GM04504 (cell line): ENCODE results near the gene DNMT3L.
"Not testable (repeated sequence)": the region's sequence is repeated elsewhere in the genome, so short reads cannot be mapped to it uniquely, and the experiment has no call there.

Experiments used
- DNase-seq: peaks from one replicate; pipeline ENCODE4 v3.0.0-alpha.2; 2012; ENCODE audit warnings: low read depth

Gene DNMT3L

DNA sequence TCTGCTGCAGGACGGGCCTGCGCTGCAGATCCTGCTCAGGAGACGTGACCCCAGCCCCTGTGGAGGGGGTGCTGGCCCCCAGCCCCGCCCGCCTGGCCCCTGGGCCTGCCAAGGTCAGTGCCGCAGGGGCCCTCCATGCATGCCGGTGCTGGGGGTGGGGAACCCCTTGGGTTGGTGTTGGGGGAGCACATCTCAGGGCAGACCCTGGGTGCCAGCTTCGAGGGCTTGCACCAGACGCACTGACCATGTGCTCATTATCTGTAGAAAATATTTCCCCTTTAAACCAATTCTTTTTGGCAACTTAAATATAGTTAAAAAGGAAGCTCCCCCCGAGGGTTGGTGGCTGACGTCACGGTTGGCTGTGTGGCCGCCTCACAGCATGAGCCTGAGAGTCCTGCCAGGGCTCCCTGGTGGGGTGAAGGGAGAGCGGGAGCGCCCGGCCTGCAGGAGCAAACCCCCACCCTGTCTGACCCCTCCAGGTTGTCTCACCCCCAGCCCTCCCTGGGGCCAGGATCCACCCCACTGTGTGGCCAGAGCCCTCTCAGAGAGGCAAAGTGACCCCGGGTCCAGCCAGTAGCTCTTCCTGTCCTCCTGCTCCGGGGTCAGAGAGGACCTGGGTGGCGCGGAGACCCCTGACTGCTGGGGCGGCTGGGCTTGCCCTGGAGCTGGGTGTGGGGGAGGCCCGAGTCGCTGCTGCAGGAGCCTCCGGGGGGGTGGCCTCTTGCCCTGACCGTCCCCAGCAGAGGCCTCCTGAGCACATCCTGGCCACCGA lies 32.9 kb upstream of the DNMT3L start:
- no peak for DNase-seq

DNA sequence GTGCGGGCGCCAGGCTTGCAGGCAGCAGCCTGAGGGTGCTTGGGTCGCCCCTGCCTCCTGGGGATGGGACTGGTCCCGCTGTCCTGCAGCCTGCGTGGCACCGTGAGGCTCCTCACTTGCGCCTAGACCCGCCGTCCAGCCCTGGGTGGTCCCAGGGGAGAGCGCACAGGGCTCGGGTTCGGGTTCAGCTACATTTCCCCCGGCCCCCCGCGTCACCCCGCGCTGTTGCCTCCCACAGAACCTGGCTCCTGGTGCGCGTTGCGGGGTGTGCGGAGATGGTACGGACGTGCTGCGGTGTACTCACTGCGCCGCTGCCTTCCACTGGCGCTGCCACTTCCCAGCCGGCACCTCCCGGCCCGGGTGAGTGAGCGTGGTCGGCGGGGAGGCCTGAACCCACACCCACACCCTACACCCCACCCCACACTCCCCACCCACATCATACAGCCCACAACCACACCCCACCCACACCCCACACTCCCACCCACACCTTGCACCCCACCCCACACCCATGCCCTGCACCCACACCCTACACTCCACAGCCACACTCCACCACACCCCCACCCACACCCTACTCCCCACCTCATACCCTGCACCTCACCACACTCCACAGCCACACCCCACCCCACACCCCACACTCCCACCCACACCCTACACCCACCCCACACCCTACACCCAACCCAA lies 32.0 kb upstream of the DNMT3L start:
- DNase-seq = no peak

DNA sequence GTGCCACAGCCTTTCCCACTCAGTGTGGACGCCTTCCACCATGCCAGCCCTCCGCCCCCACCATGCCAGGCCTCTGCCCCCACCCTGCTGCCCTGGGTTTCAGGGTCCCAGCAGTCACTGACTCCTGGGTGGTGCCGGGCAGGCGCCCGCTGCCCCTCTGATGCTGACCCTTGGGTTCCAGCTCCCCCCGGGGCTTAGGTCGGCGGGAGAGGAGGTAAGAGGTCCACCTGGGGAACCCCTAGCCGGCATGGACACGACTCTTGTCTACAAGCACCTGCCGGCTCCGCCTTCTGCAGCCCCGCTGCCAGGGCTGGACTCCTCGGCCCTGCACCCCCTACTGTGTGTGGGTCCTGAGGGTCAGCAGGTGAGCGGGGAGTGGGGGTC lies 31.1 kb upstream of the DNMT3L start:
- no peak for DNase-seq

DNA sequence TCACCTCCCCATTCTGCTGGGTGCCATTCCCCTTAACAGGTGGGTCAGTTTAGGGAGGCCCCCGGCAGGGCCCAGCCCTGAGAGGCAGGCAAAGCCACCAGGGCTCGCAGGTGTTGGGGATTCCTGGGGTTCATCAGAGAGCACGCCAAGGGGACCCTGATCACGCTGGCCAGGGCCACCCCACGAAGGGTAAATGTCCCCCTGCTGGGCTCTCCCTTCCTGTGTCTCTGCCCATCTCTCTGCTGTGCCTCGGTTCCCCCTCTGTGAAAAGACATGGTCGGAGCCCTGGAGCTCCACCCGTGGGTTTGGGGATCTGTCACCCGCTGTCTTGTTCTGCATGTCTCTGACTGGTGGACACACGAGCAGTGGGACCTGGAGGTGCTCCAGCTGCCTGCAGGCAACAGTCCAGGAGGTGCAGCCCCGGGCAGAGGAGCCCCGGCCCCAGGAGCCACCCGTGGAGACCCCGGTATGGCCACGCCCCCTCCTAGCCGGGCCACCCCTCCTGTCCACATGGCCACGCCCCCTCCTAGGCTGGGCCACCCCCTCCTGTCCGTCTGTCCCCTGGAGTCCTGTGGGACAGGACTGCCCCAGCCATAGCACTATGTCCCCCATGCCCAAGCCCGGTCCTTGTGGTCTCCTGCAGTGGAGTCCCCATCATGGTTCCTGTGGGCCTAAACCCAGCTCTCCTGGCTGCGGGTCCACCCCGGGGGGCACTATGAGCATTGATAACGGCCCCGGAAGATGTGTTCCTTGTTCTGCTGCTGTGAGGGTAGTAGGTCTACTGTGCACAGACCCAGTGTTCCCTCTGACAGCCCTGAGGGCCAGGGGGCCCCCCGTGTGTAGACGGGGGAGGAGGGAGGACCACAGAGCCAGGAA lies 30.5 kb upstream of the DNMT3L start:
- no peak for DNase-seq

DNA sequence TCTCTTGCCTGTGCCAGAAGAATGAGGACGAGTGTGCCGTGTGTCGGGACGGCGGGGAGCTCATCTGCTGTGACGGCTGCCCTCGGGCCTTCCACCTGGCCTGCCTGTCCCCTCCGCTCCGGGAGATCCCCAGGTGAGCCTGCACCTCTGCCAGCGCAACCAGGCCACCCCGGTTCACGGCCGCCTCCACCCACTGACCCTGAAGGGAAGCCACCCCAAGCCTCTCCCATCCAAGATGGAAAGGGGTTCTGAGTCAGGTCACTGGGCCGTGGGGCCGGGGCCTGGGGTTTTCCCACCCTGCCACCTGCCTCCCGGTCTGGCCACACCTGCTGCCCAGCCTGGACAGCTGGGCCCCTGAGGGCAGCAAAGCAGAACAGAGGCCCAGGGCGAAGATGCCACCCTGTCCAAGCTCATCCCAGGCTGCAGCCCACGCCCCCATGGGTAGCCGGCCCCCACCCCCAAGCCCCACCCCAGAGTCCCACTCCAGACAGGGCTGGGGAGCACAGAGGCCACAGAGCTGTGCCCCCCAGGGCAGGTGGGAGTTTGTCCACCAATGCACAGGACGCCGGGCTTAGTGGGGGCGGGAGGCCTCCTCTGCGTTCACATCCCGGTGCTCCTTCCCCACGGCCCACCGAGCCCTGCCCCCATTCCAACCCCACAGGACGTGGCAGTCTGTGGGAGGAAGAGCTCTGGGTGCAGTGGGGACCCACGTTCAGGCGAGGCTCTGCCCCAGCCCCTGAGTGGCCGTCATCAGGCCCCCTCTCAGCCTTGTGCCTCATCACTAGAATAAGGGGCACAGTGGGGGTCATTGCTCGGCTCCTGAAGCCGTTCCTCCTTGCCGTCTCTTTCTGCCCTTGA lies 29.6 kb upstream of the DNMT3L start:
- DNase-seq = no peak

DNA sequence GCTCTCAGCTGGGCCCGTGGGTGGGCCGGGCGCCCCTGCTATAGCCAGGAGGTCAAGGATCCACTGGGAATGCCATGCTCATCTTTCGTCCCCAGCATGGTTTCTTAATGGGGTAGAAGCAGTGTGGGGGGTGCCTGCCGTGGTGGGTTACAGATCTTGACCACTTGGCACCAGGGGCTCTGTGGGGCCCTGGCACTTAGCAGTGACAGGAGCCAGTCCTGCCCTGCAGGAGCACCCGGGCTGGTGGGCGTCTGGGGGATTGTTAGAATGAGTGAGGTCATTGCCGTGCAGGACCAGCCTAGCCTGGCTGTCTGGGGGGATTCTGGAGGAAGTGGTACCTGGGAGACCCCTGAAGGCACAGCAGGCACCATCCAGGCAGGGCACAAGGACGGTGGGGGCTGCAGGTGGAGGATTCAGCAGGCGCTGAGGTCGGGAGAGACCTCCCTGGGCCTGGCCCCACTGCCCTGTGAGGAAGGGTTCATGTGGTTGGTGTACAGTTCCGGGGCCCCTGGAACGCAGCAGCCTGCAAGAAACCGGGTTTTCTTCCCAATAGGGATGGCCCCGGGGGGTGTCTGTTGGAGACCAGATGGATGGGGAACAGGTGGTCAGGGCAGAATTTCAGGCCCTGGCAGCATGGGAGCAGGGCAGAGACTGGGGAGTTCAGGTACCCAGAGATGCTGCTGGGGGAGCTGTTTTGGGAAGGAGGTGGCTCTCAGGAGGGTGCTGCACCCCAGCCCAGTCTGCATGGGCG lies 28.8 kb upstream of the DNMT3L start:
- no peak for DNase-seq

DNA sequence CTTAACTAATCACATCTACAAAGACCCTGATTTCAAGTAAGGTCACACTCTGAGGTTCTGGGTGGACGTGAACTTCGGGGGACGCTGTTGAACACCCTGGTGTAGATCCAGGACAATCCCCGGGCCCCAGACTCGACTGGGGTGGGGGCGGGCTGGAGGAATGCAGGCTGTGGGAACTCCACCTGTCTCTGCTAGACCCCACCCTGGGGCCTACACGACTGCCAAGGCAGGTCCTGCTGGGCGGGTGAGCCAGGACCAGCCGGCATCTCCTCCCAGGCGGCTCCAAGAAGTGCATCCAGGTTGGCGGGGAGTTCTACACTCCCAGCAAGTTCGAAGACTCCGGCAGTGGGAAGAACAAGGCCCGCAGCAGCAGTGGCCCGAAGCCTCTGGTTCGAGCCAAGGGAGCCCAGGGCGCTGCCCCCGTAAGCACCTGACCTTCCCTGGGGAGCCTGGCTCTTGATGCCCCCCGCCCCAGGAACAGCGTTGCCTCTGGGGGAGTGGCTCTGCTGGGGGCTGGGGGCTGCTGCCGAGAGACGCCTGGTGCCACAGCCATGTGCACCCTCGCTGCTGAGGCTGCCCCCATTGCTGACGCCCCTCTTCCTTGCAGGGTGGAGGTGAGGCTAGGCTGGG lies 27.8 kb upstream of the DNMT3L start:
- DNase-seq = no peak

DNA sequence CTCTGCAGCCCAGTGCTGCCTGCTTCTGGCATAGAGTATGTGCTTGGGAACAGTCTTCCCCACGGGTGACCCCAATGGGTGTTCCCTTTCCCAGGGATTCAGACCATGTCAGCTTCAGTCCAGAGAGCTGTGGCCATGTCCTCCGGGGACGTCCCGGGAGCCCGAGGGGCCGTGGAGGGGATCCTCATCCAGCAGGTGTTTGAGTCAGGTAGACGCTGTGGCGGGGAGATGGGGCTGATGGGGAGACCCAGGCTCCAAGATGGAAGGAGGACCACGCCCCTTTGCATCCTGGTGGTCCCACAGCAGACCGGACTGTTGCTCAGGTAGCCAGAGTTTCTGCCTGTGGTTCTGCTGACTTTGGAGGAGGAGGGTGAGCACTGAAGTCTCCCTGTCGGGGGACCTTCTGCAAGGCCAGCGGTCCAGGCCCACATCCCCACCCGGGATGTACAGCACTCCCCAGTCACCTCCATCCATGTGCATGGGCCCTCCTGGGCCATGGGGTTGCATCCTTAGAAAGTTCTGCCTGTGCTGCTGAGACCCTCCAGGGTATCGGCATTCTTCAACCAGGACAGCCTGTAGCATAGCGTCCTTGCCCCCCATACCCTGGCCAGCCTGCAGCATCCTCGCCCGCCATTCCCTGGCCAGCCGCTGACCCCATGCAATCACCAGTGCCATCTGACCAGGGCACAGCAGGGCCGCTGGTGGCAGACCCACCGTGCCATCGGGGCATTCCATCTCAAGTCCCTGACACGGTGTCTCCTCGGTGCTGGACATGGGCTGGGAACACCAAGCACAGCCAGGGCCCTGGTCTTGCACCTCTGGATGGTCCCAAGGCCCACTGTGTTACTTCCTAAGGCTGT lies 26.8 kb upstream of the DNMT3L start:
- DNase-seq = no peak

DNA sequence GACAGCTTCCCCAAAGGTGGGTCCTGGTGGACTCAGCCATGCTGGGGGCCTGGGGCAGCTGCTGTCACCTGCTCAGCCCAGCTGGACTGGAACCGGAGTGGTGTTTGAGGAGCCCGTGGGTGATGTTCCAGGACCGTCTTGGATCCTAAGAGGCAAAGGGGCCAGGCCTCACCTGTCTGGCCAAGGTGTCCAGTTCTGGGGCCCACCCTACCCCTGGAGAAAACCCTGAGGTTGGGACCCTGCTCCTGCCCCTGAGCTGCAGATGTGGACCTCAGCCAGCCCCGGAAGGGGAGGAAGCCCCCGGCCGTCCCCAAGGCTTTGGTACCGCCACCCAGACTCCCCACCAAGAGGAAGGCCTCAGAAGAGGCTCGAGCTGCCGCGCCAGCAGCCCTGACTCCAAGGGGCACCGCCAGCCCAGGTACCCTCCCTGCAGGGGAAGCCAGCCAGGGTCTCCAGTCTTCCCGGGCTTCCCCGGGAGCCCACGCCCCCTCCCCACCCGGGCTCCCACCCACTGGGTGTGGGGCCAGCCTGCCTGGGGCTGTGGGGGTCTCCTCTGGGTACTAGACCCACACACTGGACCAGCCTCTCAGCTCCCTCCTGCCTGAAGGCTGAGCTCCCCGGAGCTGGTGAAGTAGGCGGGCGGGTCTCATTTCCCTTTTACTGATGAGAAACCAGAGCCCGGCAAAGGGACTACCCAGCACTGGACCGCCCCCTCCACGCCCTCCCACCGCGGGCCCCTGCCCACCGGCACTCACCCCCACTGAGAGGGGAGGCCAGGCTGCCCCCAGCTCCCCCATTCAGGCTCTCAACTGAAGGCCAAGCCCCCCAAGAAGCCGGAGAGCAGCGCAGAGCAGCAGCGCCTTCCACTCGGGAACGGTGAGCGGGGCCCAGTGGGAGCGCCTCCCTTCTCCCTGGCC lies 25.3 kb upstream of the DNMT3L start:
- DNase-seq = no peak

DNA sequence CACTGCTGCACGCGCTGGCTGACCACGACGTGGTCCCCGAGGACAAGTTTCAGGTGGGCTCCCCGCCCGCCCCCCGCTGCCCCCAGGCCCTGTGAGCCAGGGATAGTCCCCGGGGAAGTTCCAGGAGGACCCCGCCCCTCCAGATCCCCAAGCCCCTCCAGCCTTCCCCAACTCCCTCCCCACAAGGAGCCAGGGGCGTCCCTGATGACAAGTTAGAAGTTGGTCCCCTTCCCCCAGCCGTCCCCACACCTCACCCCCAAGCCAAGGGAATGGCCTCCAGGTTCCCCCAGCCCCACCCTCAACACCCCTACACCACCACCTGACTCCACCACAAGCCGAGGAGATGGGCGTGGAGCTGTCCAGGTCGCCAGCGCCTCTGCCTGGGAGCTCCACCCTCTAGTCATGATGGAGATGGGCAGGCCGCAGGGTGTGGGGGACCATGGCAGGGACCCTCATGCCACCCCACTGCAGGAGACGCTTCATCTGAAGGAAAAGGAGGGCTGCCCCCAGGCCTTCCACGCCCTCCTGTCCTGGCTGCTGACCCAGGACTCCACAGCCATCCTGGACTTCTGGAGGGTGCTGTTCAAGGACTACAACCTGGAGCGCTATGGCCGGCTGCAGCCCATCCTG lies 24.5 kb upstream of the DNMT3L start:
- no peak for DNase-seq

DNA sequence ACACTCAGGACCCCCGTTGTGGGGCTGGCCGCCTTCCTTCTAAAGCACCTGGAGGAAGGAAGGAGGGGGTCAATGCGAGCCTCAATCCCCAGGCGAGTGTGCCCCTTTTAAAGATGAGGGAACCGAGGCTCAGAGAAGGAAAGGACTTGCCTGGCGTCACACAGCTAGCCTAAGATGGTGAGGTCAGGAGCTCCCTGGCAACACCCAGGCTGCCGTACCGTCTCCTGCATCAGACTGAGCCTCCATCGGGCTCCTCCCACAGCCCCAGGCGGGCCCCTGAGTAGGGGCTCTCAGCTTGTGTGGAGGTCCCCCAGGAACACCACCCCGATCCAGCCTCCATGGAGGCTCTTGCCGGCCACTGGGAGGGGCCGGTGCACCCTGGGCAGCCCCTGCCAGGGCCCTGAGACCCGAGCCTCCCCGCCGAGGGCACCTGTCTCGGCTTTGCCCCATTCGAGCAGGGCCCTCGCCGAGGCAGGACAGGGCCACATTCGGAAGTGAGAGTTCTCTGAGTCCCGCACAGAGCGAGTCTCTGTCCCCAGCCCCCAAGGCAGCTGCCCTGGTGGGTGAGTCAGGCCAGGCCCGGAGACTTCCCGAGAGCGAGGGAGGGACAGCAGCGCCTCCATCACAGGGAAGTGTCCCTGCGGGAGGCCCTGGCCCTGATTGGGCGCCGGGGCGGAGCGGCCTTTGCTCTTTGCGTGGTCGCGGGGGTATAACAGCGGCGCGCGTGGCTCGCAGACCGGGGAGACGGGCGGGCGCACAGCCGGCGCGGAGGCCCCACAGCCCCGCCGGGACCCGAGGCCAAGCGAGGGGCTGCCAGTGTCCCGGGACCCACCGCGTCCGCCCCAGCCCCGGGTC lies 23.7 kb upstream of the DNMT3L start, which contains the start of gene AIRE:
TSS of gene AIRE (plus strand) at position 739 of the 855 bp plus-strand sequence. CDS start 131 bp downstream, outside the sequence.
- no peak for DNase-seq

DNA sequence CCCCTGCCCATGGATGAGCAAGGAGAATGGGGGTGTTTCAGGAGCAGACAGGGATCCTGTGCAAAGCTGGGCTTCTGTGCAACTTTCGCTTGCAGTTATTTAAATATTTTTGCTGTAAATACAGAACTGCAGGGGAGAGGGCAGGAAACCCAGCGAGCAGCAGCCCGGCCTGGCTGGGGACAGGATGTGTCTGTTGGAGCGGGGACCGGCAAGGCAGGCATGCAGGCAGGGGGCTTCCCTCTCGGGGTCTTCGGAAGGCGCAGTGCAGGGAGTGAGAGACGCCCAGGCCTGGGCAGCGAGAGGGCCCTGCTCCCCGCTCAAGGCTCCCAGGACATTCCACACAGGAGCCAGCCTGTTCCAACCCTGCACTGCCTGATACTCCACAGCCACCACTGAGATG lies 22.3 kb upstream of the DNMT3L start:
- no peak for DNase-seq

DNA sequence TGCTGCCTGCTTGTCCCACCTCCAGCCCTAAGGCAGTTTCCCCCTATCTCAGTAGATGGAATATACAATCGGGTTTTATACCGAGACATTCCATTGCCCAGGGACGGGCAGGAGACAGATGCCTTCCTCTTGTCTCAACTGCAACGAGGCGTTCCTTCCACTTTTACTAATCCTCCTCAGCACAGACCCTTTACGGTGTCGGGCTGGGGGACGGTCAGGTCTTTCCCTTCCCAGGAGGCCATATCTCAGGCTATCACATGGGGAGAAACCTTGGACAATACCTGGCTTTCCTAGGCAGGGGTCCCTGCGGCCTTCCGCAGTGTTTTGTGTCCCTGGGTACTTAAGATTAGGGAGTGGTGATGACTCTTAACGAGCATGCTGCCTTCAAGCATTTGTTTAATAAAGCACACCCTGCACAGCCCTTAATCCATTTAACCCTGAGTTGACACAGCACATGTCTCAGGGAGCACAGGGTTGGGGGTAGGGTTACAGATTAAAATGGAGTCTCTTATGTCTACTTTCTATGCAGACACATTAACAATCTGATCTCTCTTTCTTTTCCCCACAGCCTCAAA lies 21.6 kb upstream of the DNMT3L start:
- not testable (repeated sequence) for DNase-seq

DNA sequence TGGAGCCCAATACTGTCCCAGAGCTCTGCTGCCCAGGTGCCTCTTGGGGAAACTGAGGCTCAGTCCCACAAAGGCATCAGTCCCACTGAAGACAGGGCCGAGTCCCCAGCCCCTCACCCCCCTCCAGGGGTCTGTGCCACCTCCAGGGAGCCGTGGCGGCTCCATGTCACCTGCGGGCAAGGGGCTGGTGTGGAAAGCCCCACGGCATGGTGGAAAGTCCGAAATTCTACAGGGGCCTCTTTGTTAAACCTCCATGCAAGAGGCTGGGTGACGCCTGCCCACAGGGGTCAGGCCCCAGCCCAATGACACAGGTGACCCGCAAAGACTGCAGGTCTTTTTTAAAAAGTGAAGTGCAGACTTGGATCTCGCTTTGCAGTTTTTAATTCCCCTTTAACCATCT lies 20.7 kb upstream of the DNMT3L start:
- no peak for DNase-seq

DNA sequence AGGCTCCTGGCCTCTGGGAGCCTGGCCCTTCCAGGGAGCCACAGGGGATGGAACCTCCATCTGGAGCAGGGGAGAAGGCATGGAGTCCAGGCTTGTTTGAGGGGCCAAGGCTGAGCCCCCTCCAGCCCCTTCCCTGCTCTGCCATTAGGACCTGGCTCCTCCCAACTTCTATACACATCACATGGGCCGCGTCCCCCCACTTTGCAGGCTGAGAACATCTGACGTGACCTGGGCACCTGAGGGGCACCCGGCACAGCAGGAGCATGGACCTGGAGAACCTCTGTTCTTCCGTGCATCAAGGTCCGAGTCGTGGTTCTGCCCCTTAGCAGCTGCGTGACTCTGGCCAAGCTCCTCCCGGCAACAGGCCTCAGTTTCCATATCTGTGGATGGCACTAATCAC lies 20.1 kb upstream of the DNMT3L start:
- DNase-seq = no peak
